A549 (cell line): ENCODE data around the gene AMMECR1. TPM values are rescaled to one million over a fixed set of nuclear protein-coding genes. Genes with fewer than 3 reads are reported as not detected.

Experiments used
- ATAC-seq, 2 experiments: fragments of 200-7000 bp in 1 of 2; fragments of >200 bp in 1 of 2; cut with Nextera tagmentation in 1 of 2; cut with Tn5 transposase in 1 of 2; 3 replicates each; pipeline versions ENCODE4 v1.8.0 to v1.9.1; 2018 to 2020; ENCODE audit warnings: mild to moderate bottlenecking in 1 of 2, moderate library complexity in 1 of 2
- CTCF ChIA-PET: fragments of 300-600 bp; sonication (Branson Sonifier 250); formaldehyde crosslinking; extraction: SDS; loops from one replicate; lab custom pipeline; 2021; ENCODE audit warnings: antibody characterized with exemption, inconsistent platforms; lab: Yijun Ruan, JAX
- POLR2A ChIA-PET: fragments of 350-600 bp; formaldehyde crosslinking; extraction: SDS; loops from one replicate; lab custom pipeline; 2021; ENCODE audit warnings: antibody characterized with exemption, inconsistent platforms; lab: Yijun Ruan, JAX
- DNase-seq, 2 experiments: peaks; one replicate each; pipeline versions ENCODE4 v3.0.0 to v3.0.0-alpha.2; 2011 to 2016; ENCODE audit warnings: low read depth in 1 of 2, low spot score in 1 of 2
- FAIRE-seq: peaks from 2 replicates; lab custom pipeline; 2011; peaks lifted over from hg19 to GRCh38; lab: Jason Lieb, UNC
- H3K27ac ChIP-seq, 2 experiments: fragments of >200 bp; sonication (Bioruptor Twin); formaldehyde crosslinking; 3 replicates each; pipeline ENCODE4 v1.5.1; 2016 to 2017
- H3K4me1 ChIP-seq: fragments of >200 bp; sonication (Bioruptor Twin); formaldehyde crosslinking; 3 replicates; pipeline ENCODE4 v1.6.1; 2016
- H3K4me2 ChIP-seq: fragments of >200 bp; sonication (Bioruptor Twin); formaldehyde crosslinking; 3 replicates; pipeline ENCODE4 v1.6.1; 2016
- H3K4me3 ChIP-seq: fragments of >200 bp; sonication (Bioruptor Twin); formaldehyde crosslinking; 3 replicates; pipeline ENCODE4 v1.5.1; 2016
- H3K9me3 ChIP-seq: fragments of >200 bp; sonication (Bioruptor Twin); formaldehyde crosslinking; 3 replicates; pipeline ENCODE4 v1.6.1; 2016
- BCL3 ChIP-seq: fragments of >200 bp; sonication (Bioruptor Twin); formaldehyde crosslinking; IDR thresholded peaks from 3 replicates; pipeline ENCODE4 v1.6.1; 2016
- CBX2 ChIP-seq: fragments of 200-600 bp; sonication (generic); IDR thresholded peaks from 2 replicates; pipeline ENCODE4 v1.6.1; 2016; ENCODE audit warnings: low read depth, mild to moderate bottlenecking, borderline replicate concordance
- CBX8 ChIP-seq: fragments of 200-600 bp; sonication (generic); IDR thresholded peaks from 2 replicates; pipeline ENCODE4 v1.6.1; 2016
- CTCF ChIP-seq: fragments of >200 bp; sonication (Bioruptor Twin); formaldehyde crosslinking; IDR thresholded peaks from 3 replicates; pipeline ENCODE4 v1.5.1; 2016
- EHF ChIP-seq: fragments of 250-450 bp; sonication (Bioruptor Pico); IDR thresholded peaks from 2 replicates; pipeline ENCODE4 v1.5.0; 2020; ENCODE audit warnings: mild to moderate bottlenecking
- ELK1 ChIP-seq: fragments of 150-350 bp; IDR thresholded peaks from 2 replicates; pipeline ENCODE4 v1.6.1; 2014; ENCODE audit warnings: low read depth, mild to moderate bottlenecking, low read length
- HDAC2 ChIP-seq: fragments of 200-600 bp; sonication (generic); IDR thresholded peaks from 2 replicates; pipeline ENCODE4 v1.6.1; 2016
- HEYL ChIP-seq: fragments of 250-450 bp; sonication (Bioruptor Pico); IDR thresholded peaks from 2 replicates; pipeline ENCODE4 v1.8.0; 2021; ENCODE audit warnings: mild to moderate bottlenecking, moderate library complexity
- HMGXB4 ChIP-seq: fragments of 250-450 bp; sonication (Bioruptor Pico); IDR thresholded peaks from 2 replicates; pipeline ENCODE4 v1.5.0; 2021; ENCODE audit warnings: mild to moderate bottlenecking, moderate library complexity, borderline replicate concordance
- HOXB13 ChIP-seq: fragments of 250-450 bp; sonication (Bioruptor Pico); IDR thresholded peaks from 2 replicates; pipeline ENCODE4 v1.5.0; 2020; ENCODE audit warnings: low read depth, mild to moderate bottlenecking, moderate library complexity
- HOXB5 ChIP-seq: fragments of 250-450 bp; sonication (Bioruptor Pico); IDR thresholded peaks from 2 replicates; pipeline ENCODE4 v1.5.0; 2020; ENCODE audit warnings: mild to moderate bottlenecking, moderate library complexity
- MYC ChIP-seq: IDR thresholded peaks from 2 replicates; pipeline ENCODE4 v1.6.1; 2012; ENCODE audit warnings: mild to moderate bottlenecking, inconsistent platforms, low read length, improper control_type of control experiment, borderline replicate concordance
- NFE2L2 ChIP-seq: fragments of 150-350 bp; conservative IDR thresholded peaks from 2 replicates; pipeline ENCODE4 v1.6.1; 2014; ENCODE audit warnings: low read length
- RAD21 ChIP-seq, 2 experiments: fragments of >200 bp in 1 of 2; sonication (Bioruptor Twin) in 1 of 2; formaldehyde crosslinking in 1 of 2; IDR thresholded peaks in 1 of 2; conservative IDR thresholded peaks in 1 of 2; 2 replicates in 1 of 2; 3 replicates in 1 of 2; pipeline ENCODE4 v1.6.1; 2012 to 2018; ENCODE audit warnings: inconsistent platforms in 1 of 2
- TP53 ChIP-seq: fragments of 250-450 bp; sonication (Bioruptor Pico); IDR thresholded peaks from 2 replicates; pipeline ENCODE4 v1.5.0; 2021; ENCODE audit warnings: mild to moderate bottlenecking, moderate library complexity
- ZFP36 ChIP-seq: fragments of 450-650 bp; IDR thresholded peaks from 2 replicates; pipeline ENCODE4 v1.6.1; 2014; ENCODE audit warnings: borderline replicate concordance; ENCODE audit not compliant: partially characterized antibody
- ZNF302 ChIP-seq: fragments of 250-450 bp; sonication (Bioruptor Pico); IDR thresholded peaks from 2 replicates; pipeline ENCODE4 v1.9.0; 2021; ENCODE audit warnings: inconsistent platforms, mild to moderate bottlenecking, moderate library complexity
- WGBS: methylation state at CpG from one replicate; pipeline ENCODE4 v1.1.6; 2017; ENCODE audit errors: missing lambda C conversion rate; 5-methylcytosine and 5-hydroxymethylcytosine counted together
- polyA plus RNA-seq, 4 experiments: library from polyadenylated mRNA; depleted of rRNA in 3 of 4; stranded (reverse); fragments of >200 nt; fragmentation: RNase III in 1 of 4; extraction: RNeasy Plus Mini Kit Qiagen cat#74134 plus additional on column Dnase treatment in 1 of 4; gene quantifications; 2 replicates in 3 of 4; 3 replicates in 1 of 4; pipeline ENCODE4 v1.2.3, GENCODE V29; 2011 to 2017
- TF ChIP-seq, protein P1 (sequence below): IDR thresholded peaks from 2 replicates; pipeline ENCODE4 v1.6.1; 2012

AMMECR1 gene
- polyA plus RNA-seq, 2 of the 4 experiments (the other 2 are of a cell fraction), result 7.9 to 13.7 TPM

DNA sequence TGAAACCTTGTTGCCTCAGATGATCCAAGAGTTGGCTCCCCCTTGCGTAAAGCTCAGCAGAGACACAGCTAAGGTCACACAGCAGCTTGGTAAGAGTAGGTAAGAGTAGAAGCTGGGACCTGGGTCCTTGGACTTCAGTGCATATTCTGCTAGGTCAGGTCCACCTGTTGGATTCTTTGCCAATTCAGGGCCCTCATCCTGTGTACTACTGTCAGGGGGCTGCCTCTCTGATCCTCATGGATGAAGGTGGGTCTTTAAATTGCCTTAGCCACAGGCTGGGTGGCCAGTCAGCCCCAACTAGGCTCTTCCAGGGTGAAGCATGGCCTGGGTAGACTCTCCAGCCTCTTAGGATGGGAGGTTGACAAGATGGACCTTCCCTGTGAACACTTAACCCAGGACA, 155.8 kb downstream of the AMMECR1 start:
- POLR2A ChIA-PET, result no interaction called here
- Histone ChIP-seq H3K4me2 (no peak overlapping the region), H3K4me1 (peaks cover 24% of the 10 kb centered on the region), H3K27ac (peak overlapping the region in 1 of 2 experiments; percentile 13; a peak in 1 of 6 replicates), H3K4me3 (no peak overlapping the region), H3K9me3 (no peaks in the 10 kb centered on the region)
- WGBS, result 100% methylated on average over 1 of the region's 1 CpG
- DNase-seq, result no peak
- no peak for ATAC-seq
- CTCF ChIA-PET, result interaction anchor here (0.9 to 34.7 kb wide), 6 partner anchors 9 to 251 kb away, joined by 4 to 848 read pairs (median 10); no protein-coding TSS in a partner anchor
- FAIRE-seq, result no peak
- TF ChIP-seq MYC (no peak), NFE2L2 (no peak), TP53 (CRISPR knock-in tag) (no peak), CBX2 (no peak)

DNA sequence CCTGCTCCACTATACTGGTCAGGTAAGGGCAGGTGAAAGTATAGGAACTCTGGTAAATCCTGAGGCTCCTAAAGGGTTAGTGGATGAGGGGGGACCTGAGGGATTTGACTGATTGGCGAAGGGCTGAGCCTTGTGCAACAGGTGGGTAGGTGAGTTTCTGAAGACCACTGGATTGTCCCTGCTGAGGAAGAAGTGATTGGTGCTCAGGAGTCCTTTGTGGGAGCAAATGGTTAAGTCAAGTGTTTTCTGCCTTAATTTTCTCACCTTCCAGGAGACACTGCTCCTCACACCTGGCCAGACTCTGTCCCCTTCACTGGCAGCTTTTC, 156.6 kb downstream of the AMMECR1 start:
- WGBS, result 89% methylated on average over 1 of the region's 1 CpG
- peaks cover 24% of the 10 kb centered on the region for H3K4me1 ChIP-seq
- DNase-seq, result no peak
- H3K27ac ChIP-seq, result peak overlapping the region; percentile 11 to 61; a peak in 3 of 6 replicates
- CTCF ChIA-PET, result interaction anchor here (0.6 to 34.7 kb wide), 12 partner anchors 8 to 252 kb away, joined by 3 to 848 read pairs (median 4); no protein-coding TSS in a partner anchor
- no peak overlapping the region for H3K4me3 ChIP-seq
- POLR2A ChIA-PET, result no interaction called here
- FAIRE-seq, result no peak
- H3K4me2 ChIP-seq, result no peak overlapping the region
- no peak for ATAC-seq
- H3K9me3 ChIP-seq, result no peaks in the 10 kb centered on the region
- TF ChIP-seq RAD21 (conservative IDR thresholded peaks at IDR 0.05 in 1 of 2, IDR thresholded peaks at IDR 0.05 in 1 of 2), result no peak
- TF ChIP-seq CBX8, result no peak
- no peak for TF ChIP-seq ZNF302
- no peak for TF ChIP-seq CTCF
- TF ChIP-seq HEYL (CRISPR knock-in tag), result no peak
- no peak for TF ChIP-seq ELK1
- TF ChIP-seq, protein P1, sequence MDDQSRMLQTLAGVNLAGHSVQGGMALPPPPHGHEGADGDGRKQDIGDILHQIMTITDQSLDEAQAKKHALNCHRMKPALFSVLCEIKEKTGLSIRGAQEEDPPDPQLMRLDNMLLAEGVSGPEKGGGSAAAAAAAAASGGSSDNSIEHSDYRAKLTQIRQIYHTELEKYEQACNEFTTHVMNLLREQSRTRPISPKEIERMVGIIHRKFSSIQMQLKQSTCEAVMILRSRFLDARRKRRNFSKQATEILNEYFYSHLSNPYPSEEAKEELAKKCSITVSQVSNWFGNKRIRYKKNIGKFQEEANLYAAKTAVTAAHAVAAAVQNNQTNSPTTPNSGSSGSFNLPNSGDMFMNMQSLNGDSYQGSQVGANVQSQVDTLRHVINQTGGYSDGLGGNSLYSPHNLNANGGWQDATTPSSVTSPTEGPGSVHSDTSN, result no peak
- no peak for TF ChIP-seq ZFP36
- no peak for TF ChIP-seq BCL3
- TF ChIP-seq HMGXB4 (CRISPR knock-in tag), result no peak
- no peak for TF ChIP-seq HOXB13 (CRISPR knock-in tag)
- no peak for TF ChIP-seq HOXB5 (CRISPR knock-in tag)
- TF ChIP-seq EHF (CRISPR knock-in tag), result no peak
- no peak for TF ChIP-seq HDAC2
- TF ChIP-seq, all 56 proteins: peak for 0
